NT2/D1 (cell line): ENCODE measurements around the gene TCEAL9.

Experiments used
- SUZ12 ChIP-seq: IDR thresholded peaks from 2 replicates; pipeline ENCODE4 v1.6.1; 2011; ENCODE audit not compliant: insufficient read length, insufficient read depth; ENCODE audit errors: extremely low read depth
- YY1 ChIP-seq: IDR thresholded peaks from 2 replicates; pipeline ENCODE4 v1.6.1; 2011; ENCODE audit not compliant: insufficient read length, insufficient read depth
- ZNF274 ChIP-seq: IDR thresholded peaks from 2 replicates; pipeline ENCODE4 v1.6.1; 2011; ENCODE audit warnings: mild to moderate bottlenecking, low read depth, low read length

DNA sequence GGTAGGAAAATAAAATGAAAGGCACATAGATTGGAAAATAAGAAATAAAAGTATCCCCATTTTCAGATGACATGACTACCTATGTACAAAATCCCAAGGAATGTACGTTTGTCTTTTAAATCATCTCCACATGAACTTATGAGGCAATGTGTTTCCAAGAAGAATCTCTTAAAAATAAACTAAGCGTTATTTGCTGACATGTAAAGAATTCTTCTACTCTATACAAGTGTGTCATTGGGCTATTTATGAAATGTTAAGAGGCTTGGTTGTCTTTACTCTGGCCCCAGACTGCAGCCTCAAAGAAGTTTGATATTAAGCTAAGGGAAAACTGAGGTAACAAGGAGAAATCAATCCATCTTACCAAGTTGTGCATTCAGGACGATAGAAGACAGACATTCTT lies 37.2 kb downstream of the TCEAL9 start:
- TF ChIP-seq YY1 (no peak), ZNF274 (no peak), SUZ12 (no peak)
